SK-N-SH (cell line): Measurements from ENCODE around the gene GUCY1A2. TPM values are rescaled to one million over a fixed set of nuclear protein-coding genes. Genes with fewer than 3 reads are reported as not detected.
A peak's percentile ranks its signal among the peaks of the same experiment; 100 is the strongest.

ENCODE experiments used
- CTCF ChIA-PET: fragments of 300-600, 350-600 bp; formaldehyde crosslinking; extraction: SDS; loops from one replicate; lab custom pipeline; 2021; lab: Yijun Ruan, JAX
- POLR2A ChIA-PET: fragments of 350-600 bp; sonication (Branson Sonifier 250); formaldehyde crosslinking; extraction: SDS; loops from one replicate; lab custom pipeline; 2020; ENCODE audit warnings: antibody characterized with exemption, inconsistent platforms; lab: Yijun Ruan, JAX
- DNase-seq: peaks from one replicate; pipeline ENCODE4 v3.0.0; 2012
- H2AFZ ChIP-seq: fragments of 200-600 bp; sonication (generic); 2 replicates; pipeline ENCODE4 v1.8.1; 2016; ENCODE audit warnings: antibody characterized with exemption, mild to moderate bottlenecking, low read depth
- H3F3A ChIP-seq: fragments of 200-600 bp; sonication (generic); replicated peaks from 2 replicates; pipeline ENCODE3; 2016; ENCODE audit warnings: antibody characterized with exemption, mild to moderate bottlenecking; ENCODE audit not compliant: insufficient read depth
- H3K27ac ChIP-seq, 2 experiments: fragments of 200-500 bp in 1 of 2; fragments of 200-600 bp in 1 of 2; sonication (Bioruptor generic) in 1 of 2; sonication (generic), shearing (Covaris generic) in 1 of 2; 2 replicates each; pipeline versions ENCODE4 v1.5.1 to v1.6.1; 2014 to 2016; ENCODE audit warnings: low read depth in 2 of 2, inconsistent platforms in 1 of 2, low read length in 1 of 2, mild to moderate bottlenecking in 1 of 2, mixed read lengths in 1 of 2
- H3K27me3 ChIP-seq: fragments of 200-600 bp; sonication (generic), shearing (Covaris generic); 2 replicates; pipeline ENCODE4 v1.6.1; 2016; ENCODE audit warnings: mixed run types; ENCODE audit not compliant: insufficient read depth
- H3K36me3 ChIP-seq, 2 experiments: fragments of 200-500 bp in 1 of 2; fragments of 200-600 bp in 1 of 2; sonication (Bioruptor generic) in 1 of 2; sonication (generic) in 1 of 2; replicated peaks in 1 of 2; 2 replicates each; pipeline versions ENCODE3 to v1.5.1; 2014 to 2016; ENCODE audit warnings: low read length in 1 of 2, mild to moderate bottlenecking in 1 of 2; ENCODE audit not compliant: insufficient read depth in 2 of 2, control insufficient read depth in 1 of 2
- H3K4me1 ChIP-seq, 2 experiments: fragments of 200-500 bp in 1 of 2; fragments of 200-600 bp in 1 of 2; sonication (Bioruptor generic) in 1 of 2; sonication (generic), shearing (Covaris generic) in 1 of 2; 2 replicates each; pipeline versions ENCODE4 v1.5.1 to v1.6.1; 2014 to 2016; ENCODE audit warnings: low read depth in 1 of 2, low read length in 1 of 2, mixed run types in 1 of 2; ENCODE audit not compliant: insufficient read depth in 2 of 2, control insufficient read depth in 1 of 2
- H3K4me2 ChIP-seq: fragments of 200-600 bp; sonication (generic), shearing (Covaris generic); 2 replicates; pipeline ENCODE4 v1.6.1; 2017; ENCODE audit warnings: mixed run types
- H3K4me3 ChIP-seq, 2 experiments: fragments of 200-500 bp in 1 of 2; fragments of 200-600 bp in 1 of 2; sonication (Bioruptor generic) in 1 of 2; sonication (generic), shearing (Covaris generic) in 1 of 2; 2 replicates each; pipeline versions ENCODE4 v1.5.1 to v1.8.1; 2014 to 2016; ENCODE audit warnings: low read depth in 2 of 2, inconsistent platforms in 1 of 2, low read length in 1 of 2, mild to moderate bottlenecking in 1 of 2, mixed read lengths in 1 of 2, moderate library complexity in 1 of 2
- H3K79me2 ChIP-seq: fragments of 200-600 bp; sonication (generic); 2 replicates; pipeline ENCODE4 v1.8.1; 2017; ENCODE audit warnings: mild to moderate bottlenecking; ENCODE audit not compliant: insufficient read depth
- H3K9ac ChIP-seq: fragments of 200-600 bp; sonication (generic); 2 replicates; pipeline ENCODE4 v1.6.1; 2017; ENCODE audit warnings: mixed run types
- H3K9me2 ChIP-seq: fragments of 200-600 bp; sonication (generic); 2 replicates; pipeline ENCODE4 v1.6.1; 2017; ENCODE audit warnings: mixed run types
- H3K9me3 ChIP-seq: fragments of 200-600 bp; sonication (generic); 2 replicates; pipeline ENCODE4 v1.6.1; 2017; ENCODE audit warnings: mixed run types, mild to moderate bottlenecking, moderate library complexity
- H4K20me1 ChIP-seq: fragments of 200-600 bp; sonication (generic); 2 replicates; pipeline ENCODE4 v1.6.1; 2017; ENCODE audit warnings: mild to moderate bottlenecking, mixed run types; ENCODE audit not compliant: insufficient read depth
- GABPA ChIP-seq: IDR thresholded peaks from 2 replicates; pipeline ENCODE4 v1.4.0; 2012; ENCODE audit warnings: low read depth, mild to moderate bottlenecking
- GATA2 ChIP-seq: sonication (generic); formaldehyde crosslinking; IDR thresholded peaks from 2 replicates; pipeline ENCODE4 v1.5.0; 2020; ENCODE audit warnings: mild to moderate bottlenecking, missing genetic modification reagents
- POLR2AphosphoS5 ChIP-seq: IDR thresholded peaks from 2 replicates; pipeline ENCODE4 v1.6.1; 2012; ENCODE audit warnings: low read depth, low read length
- TCF12 ChIP-seq: IDR thresholded peaks from 2 replicates; pipeline ENCODE4 v1.4.0; 2012
- WGBS: methylation state at CpG from one replicate; pipeline ENCODE4 v1.1.6; 2017; ENCODE audit warnings: low lambda C conversion rate; 5-methylcytosine and 5-hydroxymethylcytosine counted together
- polyA plus RNA-seq, 3 experiments: library from polyadenylated mRNA; depleted of rRNA; stranded (reverse); fragments of >200 nt; gene quantifications; 2 replicates each; pipeline ENCODE4 v1.2.3, GENCODE V29; 2012
- TF ChIP-seq, protein P1 (sequence below): fragments of 150-350 bp; IDR thresholded peaks from 2 replicates; pipeline ENCODE4 v1.6.1; 2016; ENCODE audit warnings: mild to moderate bottlenecking, low read depth, low read length

Gene GUCY1A2
- polyA plus RNA-seq, 1 of the 3 experiments (the other 2 are of a cell fraction) = 0.26 TPM

DNA sequence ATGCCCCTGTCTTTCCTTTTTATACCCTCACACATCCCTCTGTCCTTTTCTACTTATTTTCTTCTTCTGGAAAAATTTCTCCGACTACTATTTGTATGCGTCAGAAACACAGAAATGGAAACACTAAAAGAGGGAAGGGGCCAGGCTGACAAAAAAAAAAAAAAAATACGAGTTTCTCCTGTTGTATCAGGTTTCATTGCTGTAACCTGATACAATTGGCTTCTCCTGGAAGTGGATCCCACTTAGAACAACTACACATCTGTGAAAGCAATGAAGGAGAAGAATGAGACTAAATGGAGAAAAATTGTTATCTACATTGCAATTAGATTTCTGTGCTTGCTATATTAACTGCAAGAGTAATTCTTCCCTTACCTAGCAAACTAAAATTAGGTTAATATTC, 393.9 kb downstream of the GUCY1A2 start:
- Histone ChIP-seq H3K9me3 (no peaks in the 10 kb centered on the region), H3K79me2 (no peaks in the 10 kb centered on the region), H4K20me1 (no peaks in the 10 kb centered on the region), H3K4me2 (no peak overlapping the region), H3K9me2 (no peaks in the 10 kb centered on the region), H3K36me3 (no peaks in the 10 kb centered on the region), H2AFZ (no peak overlapping the region), H3K9ac (no peak overlapping the region), H3K27me3 (no peaks in the 10 kb centered on the region), H3K4me3 (no peak overlapping the region), H3K27ac (no peak overlapping the region), H3F3A (no peaks in the 10 kb centered on the region), H3K4me1 (no peaks in the 10 kb centered on the region; a peak in 1 of 4 replicates)
- WGBS = 27% methylated on average over 3 of the region's 3 CpGs
- ChIA-PET CTCF (no interaction called here), POLR2A (no interaction called here)
- no peak for DNase-seq
- TF ChIP-seq GATA2 (CRISPR knock-in tag) = no peak
- TF ChIP-seq POLR2AphosphoS5 = no peak
- TF ChIP-seq, protein P1, sequence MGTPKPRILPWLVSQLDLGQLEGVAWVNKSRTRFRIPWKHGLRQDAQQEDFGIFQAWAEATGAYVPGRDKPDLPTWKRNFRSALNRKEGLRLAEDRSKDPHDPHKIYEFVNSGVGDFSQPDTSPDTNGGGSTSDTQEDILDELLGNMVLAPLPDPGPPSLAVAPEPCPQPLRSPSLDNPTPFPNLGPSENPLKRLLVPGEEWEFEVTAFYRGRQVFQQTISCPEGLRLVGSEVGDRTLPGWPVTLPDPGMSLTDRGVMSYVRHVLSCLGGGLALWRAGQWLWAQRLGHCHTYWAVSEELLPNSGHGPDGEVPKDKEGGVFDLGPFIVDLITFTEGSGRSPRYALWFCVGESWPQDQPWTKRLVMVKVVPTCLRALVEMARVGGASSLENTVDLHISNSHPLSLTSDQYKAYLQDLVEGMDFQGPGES = no peak
- TF ChIP-seq GABPA = no peak
- TF ChIP-seq TCF12 = 0 out of 2 replicates have a peak, but pooled peaks have one; percentile 13
